K562 (cell line): ENCODE measurements around the gene TFRC. TPM values are rescaled to one million over a fixed set of nuclear protein-coding genes. Genes with fewer than 3 reads are reported as not detected.

Experiments used
- FOXA1 ChIP-seq: fragments of 450-650 bp; IDR thresholded peaks from 2 replicates; pipeline ENCODE4 v1.6.1; 2016; ENCODE audit warnings: mild to moderate bottlenecking, borderline replicate concordance
- MTA1 ChIP-seq: fragments of 450-650 bp; IDR thresholded peaks from 2 replicates; pipeline ENCODE4 v1.6.1; 2017; ENCODE audit warnings: borderline replicate concordance
- NFXL1 ChIP-seq: fragments of 450-650 bp; formaldehyde crosslinking; IDR thresholded peaks from 2 replicates; pipeline ENCODE4 v1.4.0; 2021; ENCODE audit warnings: mild to moderate bottlenecking
- PTTG1 ChIP-seq: fragments of 450-650 bp; IDR thresholded peaks from 2 replicates; pipeline ENCODE4 v1.6.1; 2016; ENCODE audit warnings: low read depth, mild to moderate bottlenecking, missing genetic modification characterization, missing compliant biosample characterization
- RBM17 ChIP-seq: fragments of 200-400 bp; formaldehyde crosslinking; IDR thresholded peaks from 2 replicates; pipeline ENCODE4 v1.6.1; 2017; ENCODE audit warnings: low read depth, mild to moderate bottlenecking, low read length, borderline replicate concordance
- SPI1 ChIP-seq: IDR thresholded peaks from 2 replicates; pipeline ENCODE4 v1.6.1; 2011; ENCODE audit warnings: low read depth, low read length, control low read depth, borderline replicate concordance
- TEAD4 ChIP-seq, 2 experiments: sonication (generic) in 1 of 2; formaldehyde crosslinking in 1 of 2; IDR thresholded peaks; 2 replicates each; pipeline versions ENCODE4 v1.6.1 to v1.8.0; 2012 to 2022; ENCODE audit warnings: borderline replicate concordance in 1 of 2, inconsistent platforms in 1 of 2, low read length in 1 of 2, mild to moderate bottlenecking in 1 of 2, missing genetic modification reagents in 1 of 2
- ZC3H4 ChIP-seq: sonication (generic); formaldehyde crosslinking; IDR thresholded peaks from 2 replicates; pipeline ENCODE4 v1.9.0; 2021; ENCODE audit warnings: missing genetic modification reagents, borderline replicate concordance
- ZNF133 ChIP-seq: fragments of 250-450 bp; sonication (Bioruptor Pico); IDR thresholded peaks from 2 replicates; pipeline ENCODE4 v1.4.0; 2020; ENCODE audit warnings: mild to moderate bottlenecking
- ZNF212 ChIP-seq: fragments of 450-650 bp; formaldehyde crosslinking; IDR thresholded peaks from 2 replicates; pipeline ENCODE4 v1.4.0; 2020; ENCODE audit warnings: mild to moderate bottlenecking
- ZNF282 ChIP-seq: sonication (generic); formaldehyde crosslinking; IDR thresholded peaks from 2 replicates; pipeline ENCODE4 v1.8.1; 2023; ENCODE audit warnings: missing genetic modification reagents
- ZNF780A ChIP-seq: fragments of 250-450 bp; sonication (Bioruptor Pico); IDR thresholded peaks from 2 replicates; pipeline ENCODE4 v1.5.0; 2021; ENCODE audit warnings: mild to moderate bottlenecking
- polyA plus RNA-seq, 8 experiments: library from polyadenylated mRNA; depleted of rRNA in 4 of 8; stranded (reverse) in 5 of 8; unstranded in 3 of 8; fragments of >200 nt; fragmentation: Nextera tagmentation in 2 of 8; fragmentation: Illumina TruSeq in 1 of 8; extraction: Ambion mirVana in 2 of 8; extraction: Trizol in 1 of 8; gene quantifications; 2 replicates each; pipeline versions ENCODE4 v1.2.1 to v1.2.3, GENCODE V29; 2011 to 2014; ENCODE audit warnings: inconsistent platforms in 1 of 8, missing spikeins in 1 of 8
- total RNA-seq, 7 experiments: library from RNA; depleted of rRNA in 6 of 7; stranded (reverse); fragments of >200 nt in 6 of 7; fragmentation: Illumina TruSeq in 2 of 7; extraction: Trizol in 2 of 7; gene quantifications; 2 replicates each; pipeline versions ENCODE4 v1.2.1 to v1.2.3, GENCODE V29; 2011 to 2021; ENCODE audit warnings: low replicate concordance in 1 of 7
- TF ChIP-seq, protein P1 (sequence below): fragments of 250-450 bp; sonication (Bioruptor Pico); IDR thresholded peaks from 2 replicates; pipeline ENCODE4 v1.5.0; 2021
- TF ChIP-seq, protein P2 (sequence below): fragments of 450-650 bp; IDR thresholded peaks from 2 replicates; pipeline ENCODE4 v1.6.1; 2017; ENCODE audit warnings: antibody characterized with exemption, mild to moderate bottlenecking
- TF ChIP-seq, protein P3 (sequence below): sonication (generic); formaldehyde crosslinking; IDR thresholded peaks from 2 replicates; pipeline ENCODE4 v1.8.0; 2022; ENCODE audit warnings: mild to moderate bottlenecking, missing genetic modification reagents
- TF ChIP-seq, protein P4 (sequence below): fragments of 250-450 bp; sonication (Bioruptor Pico); IDR thresholded peaks from 2 replicates; pipeline ENCODE4 v1.5.0; 2022; ENCODE audit warnings: mild to moderate bottlenecking

The TFRC gene
- total and polyA plus RNA-seq, 9 of the 15 experiments (the other 6 are each of a cell fraction or from before 2014, with no cell fraction given): 149 to 679 (median 332) TPM

DNA sequence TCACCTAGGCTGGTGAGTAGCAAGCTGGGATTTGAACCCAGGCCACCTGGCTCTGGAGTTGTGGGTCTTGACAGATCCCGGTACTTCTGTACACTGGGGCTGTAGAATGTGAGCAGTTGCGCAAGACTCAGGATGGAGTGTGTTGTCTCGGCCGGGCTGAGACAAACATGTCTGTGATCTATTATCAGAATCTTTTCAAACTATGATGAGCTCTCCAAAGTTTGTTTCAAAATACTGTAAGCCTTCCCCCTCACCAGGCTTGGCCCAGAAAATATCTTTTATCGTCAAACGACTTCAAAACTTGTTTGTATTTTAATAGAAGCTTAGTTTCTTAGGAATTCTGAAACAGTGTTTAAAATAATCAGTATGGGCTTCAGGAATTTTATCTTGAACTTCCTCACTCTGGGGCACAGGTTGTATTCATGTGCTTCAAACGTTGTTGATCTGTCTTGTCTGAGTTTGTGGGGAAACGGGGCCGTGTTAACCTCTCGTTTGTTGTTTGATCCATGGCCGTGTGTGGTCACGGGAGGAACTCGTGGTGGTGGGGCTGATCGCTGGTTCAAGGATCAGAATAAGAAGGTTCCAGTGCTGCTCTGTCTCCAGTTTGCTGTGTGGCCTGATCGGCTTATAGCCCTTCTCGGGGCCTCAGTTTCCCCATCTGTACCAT, 40.3 kb upstream of the TFRC start (continued):
- TF ChIP-seq, protein P1, sequence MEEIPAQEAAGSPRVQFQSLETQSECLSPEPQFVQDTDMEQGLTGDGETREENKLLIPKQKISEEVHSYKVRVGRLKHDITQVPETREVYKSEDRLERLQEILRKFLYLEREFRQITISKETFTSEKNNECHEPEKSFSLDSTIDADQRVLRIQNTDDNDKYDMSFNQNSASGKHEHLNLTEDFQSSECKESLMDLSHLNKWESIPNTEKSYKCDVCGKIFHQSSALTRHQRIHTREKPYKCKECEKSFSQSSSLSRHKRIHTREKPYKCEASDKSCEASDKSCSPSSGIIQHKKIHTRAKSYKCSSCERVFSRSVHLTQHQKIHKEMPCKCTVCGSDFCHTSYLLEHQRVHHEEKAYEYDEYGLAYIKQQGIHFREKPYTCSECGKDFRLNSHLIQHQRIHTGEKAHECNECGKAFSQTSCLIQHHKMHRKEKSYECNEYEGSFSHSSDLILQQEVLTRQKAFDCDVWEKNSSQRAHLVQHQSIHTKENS (CRISPR knock-in tag): no peak
- TF ChIP-seq ZNF212 (CRISPR knock-in tag): no peak
- TF ChIP-seq SPI1: no peak
- TF ChIP-seq TEAD4 (IDR thresholded peaks at IDR 0.05; ENCODE audit: low read length): peak; percentile 29; the same call in 1 of the 2 replicates
- TF ChIP-seq TEAD4 (CRISPR knock-in tag; IDR thresholded peaks at IDR 0.05; ENCODE audit: borderline replicate concordance): no peak
- TF ChIP-seq, protein P2, sequence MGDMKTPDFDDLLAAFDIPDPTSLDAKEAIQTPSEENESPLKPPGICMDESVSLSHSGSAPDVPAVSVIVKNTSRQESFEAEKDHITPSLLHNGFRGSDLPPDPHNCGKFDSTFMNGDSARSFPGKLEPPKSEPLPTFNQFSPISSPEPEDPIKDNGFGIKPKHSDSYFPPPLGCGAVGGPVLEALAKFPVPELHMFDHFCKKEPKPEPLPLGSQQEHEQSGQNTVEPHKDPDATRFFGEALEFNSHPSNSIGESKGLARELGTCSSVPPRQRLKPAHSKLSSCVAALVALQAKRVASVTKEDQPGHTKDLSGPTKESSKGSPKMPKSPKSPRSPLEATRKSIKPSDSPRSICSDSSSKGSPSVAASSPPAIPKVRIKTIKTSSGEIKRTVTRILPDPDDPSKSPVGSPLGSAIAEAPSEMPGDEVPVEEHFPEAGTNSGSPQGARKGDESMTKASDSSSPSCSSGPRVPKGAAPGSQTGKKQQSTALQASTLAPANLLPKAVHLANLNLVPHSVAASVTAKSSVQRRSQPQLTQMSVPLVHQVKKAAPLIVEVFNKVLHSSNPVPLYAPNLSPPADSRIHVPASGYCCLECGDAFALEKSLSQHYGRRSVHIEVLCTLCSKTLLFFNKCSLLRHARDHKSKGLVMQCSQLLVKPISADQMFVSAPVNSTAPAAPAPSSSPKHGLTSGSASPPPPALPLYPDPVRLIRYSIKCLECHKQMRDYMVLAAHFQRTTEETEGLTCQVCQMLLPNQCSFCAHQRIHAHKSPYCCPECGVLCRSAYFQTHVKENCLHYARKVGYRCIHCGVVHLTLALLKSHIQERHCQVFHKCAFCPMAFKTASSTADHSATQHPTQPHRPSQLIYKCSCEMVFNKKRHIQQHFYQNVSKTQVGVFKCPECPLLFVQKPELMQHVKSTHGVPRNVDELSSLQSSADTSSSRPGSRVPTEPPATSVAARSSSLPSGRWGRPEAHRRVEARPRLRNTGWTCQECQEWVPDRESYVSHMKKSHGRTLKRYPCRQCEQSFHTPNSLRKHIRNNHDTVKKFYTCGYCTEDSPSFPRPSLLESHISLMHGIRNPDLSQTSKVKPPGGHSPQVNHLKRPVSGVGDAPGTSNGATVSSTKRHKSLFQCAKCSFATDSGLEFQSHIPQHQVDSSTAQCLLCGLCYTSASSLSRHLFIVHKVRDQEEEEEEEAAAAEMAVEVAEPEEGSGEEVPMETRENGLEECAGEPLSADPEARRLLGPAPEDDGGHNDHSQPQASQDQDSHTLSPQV: peak; percentile 55
- TF ChIP-seq, protein P3, sequence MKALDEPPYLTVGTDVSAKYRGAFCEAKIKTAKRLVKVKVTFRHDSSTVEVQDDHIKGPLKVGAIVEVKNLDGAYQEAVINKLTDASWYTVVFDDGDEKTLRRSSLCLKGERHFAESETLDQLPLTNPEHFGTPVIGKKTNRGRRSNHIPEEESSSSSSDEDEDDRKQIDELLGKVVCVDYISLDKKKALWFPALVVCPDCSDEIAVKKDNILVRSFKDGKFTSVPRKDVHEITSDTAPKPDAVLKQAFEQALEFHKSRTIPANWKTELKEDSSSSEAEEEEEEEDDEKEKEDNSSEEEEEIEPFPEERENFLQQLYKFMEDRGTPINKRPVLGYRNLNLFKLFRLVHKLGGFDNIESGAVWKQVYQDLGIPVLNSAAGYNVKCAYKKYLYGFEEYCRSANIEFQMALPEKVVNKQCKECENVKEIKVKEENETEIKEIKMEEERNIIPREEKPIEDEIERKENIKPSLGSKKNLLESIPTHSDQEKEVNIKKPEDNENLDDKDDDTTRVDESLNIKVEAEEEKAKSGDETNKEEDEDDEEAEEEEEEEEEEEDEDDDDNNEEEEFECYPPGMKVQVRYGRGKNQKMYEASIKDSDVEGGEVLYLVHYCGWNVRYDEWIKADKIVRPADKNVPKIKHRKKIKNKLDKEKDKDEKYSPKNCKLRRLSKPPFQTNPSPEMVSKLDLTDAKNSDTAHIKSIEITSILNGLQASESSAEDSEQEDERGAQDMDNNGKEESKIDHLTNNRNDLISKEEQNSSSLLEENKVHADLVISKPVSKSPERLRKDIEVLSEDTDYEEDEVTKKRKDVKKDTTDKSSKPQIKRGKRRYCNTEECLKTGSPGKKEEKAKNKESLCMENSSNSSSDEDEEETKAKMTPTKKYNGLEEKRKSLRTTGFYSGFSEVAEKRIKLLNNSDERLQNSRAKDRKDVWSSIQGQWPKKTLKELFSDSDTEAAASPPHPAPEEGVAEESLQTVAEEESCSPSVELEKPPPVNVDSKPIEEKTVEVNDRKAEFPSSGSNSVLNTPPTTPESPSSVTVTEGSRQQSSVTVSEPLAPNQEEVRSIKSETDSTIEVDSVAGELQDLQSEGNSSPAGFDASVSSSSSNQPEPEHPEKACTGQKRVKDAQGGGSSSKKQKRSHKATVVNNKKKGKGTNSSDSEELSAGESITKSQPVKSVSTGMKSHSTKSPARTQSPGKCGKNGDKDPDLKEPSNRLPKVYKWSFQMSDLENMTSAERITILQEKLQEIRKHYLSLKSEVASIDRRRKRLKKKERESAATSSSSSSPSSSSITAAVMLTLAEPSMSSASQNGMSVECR (CRISPR knock-in tag): no peak
- no peak for TF ChIP-seq RBM17
- TF ChIP-seq FOXA1: no peak
- TF ChIP-seq PTTG1 (tag): no peak
- no peak for TF ChIP-seq ZNF780A (CRISPR knock-in tag)
- TF ChIP-seq ZNF282 (CRISPR knock-in tag): no peak
- TF ChIP-seq ZC3H4: no peak
- TF ChIP-seq NFXL1: no peak
- TF ChIP-seq, protein P4, sequence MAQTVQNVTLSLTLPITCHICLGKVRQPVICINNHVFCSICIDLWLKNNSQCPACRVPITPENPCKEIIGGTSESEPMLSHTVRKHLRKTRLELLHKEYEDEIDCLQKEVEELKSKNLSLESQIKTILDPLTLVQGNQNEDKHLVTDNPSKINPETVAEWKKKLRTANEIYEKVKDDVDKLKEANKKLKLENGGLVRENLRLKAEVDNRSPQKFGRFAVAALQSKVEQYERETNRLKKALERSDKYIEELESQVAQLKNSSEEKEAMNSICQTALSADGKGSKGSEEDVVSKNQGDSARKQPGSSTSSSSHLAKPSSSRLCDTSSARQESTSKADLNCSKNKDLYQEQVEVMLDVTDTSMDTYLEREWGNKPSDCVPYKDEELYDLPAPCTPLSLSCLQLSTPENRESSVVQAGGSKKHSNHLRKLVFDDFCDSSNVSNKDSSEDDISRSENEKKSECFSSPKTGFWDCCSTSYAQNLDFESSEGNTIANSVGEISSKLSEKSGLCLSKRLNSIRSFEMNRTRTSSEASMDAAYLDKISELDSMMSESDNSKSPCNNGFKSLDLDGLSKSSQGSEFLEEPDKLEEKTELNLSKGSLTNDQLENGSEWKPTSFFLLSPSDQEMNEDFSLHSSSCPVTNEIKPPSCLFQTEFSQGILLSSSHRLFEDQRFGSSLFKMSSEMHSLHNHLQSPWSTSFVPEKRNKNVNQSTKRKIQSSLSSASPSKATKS (CRISPR knock-in tag): no peak
- TF ChIP-seq ZNF133 (CRISPR knock-in tag): no peak
- TF ChIP-seq MTA1: no peak
